T-helper 2 cell (primary cell): ENCODE measurements around the gene TNS3.

Experiments
- DNase-seq, 5 experiments: peaks; one replicate each; pipeline versions ENCODE4 v3.0.0 to v3.0.0-alpha.2; 2012 to 2022

TNS3 gene

GRCh38 chr7:47539398-47540052 is 42.4 kb downstream of the TNS3 start:
- no peak for DNase-seq

- DNase-seq = no peak
Measured at GRCh38 chr7:47538846-47539311, 43.0 kb downstream of the TNS3 start.

DNA sequence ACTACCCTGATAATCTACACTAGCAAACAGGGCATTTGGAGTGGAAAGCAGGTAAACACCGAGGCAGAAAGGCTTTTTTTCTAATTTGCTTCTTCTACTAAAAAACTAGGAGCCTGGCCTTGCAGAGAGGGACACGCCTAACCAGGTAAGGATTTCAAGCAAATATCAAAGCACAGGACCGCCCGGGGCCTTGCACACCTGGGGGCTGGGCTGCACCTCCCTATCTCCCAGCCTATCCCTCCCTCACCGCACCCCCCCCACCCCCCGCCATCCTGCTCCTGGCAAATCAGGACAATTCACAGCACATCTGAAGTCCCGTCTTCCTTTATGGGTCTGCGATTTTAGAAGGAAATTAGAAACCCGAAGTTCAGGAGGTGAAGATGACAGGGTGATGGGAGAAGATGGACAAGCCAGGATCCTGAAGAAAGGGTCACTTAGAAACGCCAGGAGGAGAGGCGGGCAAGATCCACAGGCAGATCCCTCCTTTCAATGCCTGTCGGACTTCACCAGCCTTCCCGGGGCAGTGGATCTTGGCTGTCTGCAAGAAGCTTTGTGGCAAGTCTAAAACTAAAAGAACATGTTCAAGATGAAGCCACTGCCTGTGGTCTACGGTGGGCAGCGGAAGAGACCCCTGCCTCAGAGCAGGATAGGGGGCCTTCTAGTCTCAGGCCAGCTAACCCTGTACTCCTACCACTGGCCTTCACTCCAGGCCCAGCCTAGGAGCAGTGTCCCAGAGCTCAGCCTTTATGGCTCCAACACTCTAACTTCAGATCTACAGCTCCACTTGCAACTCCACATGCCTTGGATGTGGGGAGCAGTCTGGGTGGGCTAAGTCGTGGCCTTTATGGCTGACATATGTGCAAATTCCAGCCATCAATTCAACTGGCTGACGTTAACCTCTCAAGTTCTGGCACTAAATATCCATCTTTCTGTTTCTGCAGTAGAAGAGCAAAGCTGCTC is 43.9 kb downstream of the TNS3 start:
- DNase-seq = no peak

GRCh38 chr7:47536661-47537611 is 45.0 kb downstream of the TNS3 start:
- no peak for DNase-seq

- no peak for DNase-seq
Measured at GRCh38 chr7:47535704-47536628, 45.9 kb downstream of the TNS3 start.

DNA sequence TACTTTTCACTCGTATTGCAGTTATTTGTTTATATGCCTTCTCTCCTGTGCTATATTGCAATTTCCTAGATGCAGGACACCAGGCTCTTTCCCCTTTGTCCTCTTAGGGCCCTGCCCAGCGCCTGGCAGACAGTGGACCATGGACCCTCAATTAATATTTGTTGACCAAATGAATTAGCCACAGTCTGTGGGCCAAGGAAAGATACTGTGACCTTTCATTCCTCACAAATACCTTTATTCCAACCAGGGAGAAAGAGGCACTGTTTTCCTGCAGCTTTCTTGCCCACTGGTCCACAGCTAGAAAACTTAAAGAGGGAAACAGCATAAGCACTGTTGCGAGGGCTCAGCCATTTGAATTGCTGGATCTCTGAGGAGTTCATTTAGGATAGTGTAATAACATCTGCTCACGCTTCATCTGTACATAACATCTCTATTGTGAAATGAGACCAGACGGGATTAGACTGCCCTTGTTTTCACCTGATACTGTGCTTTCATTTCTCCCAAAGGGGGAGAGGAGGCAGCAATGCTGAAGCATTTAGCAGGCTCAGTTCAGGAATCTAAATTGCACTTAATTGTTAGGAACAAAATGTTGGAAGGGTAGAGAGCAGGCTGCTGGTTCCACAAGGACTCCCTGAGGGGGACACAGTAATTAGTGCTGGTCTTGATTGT is 46.7 kb downstream of the TNS3 start:
- no peak for DNase-seq

DNA sequence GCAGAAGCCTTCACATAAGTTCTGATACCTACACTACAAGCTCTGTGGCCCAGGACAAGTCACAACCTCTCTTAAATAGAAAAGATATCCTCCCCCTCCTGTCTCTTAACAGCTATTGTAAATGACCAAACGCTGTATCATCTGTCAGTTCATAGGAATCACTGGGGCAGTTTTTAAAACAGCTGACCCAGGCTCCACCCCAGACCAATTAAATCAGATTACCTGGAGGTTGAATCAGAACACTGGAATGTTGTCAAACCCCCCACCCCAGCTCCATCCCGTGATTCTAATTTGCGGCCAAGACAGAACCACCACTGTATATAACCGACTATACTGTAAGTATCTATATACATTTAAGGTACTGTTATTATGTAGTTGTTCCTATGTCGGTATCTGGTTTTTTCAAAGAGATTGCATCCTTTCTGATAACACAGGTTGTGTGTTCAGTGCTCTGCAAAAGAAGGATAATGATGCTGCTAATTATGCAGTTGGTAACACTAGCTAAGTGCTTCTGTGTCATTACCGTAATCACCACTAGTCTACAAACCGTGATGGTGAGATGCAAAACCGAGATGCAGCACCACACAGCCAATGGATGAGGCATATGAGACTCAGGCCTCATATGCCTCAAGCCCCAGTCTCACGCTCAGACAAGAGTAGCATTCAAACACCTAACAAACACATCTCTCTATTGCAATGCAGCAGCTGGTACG is 47.4 kb downstream of the TNS3 start:
- DNase-seq = no peak

DNA sequence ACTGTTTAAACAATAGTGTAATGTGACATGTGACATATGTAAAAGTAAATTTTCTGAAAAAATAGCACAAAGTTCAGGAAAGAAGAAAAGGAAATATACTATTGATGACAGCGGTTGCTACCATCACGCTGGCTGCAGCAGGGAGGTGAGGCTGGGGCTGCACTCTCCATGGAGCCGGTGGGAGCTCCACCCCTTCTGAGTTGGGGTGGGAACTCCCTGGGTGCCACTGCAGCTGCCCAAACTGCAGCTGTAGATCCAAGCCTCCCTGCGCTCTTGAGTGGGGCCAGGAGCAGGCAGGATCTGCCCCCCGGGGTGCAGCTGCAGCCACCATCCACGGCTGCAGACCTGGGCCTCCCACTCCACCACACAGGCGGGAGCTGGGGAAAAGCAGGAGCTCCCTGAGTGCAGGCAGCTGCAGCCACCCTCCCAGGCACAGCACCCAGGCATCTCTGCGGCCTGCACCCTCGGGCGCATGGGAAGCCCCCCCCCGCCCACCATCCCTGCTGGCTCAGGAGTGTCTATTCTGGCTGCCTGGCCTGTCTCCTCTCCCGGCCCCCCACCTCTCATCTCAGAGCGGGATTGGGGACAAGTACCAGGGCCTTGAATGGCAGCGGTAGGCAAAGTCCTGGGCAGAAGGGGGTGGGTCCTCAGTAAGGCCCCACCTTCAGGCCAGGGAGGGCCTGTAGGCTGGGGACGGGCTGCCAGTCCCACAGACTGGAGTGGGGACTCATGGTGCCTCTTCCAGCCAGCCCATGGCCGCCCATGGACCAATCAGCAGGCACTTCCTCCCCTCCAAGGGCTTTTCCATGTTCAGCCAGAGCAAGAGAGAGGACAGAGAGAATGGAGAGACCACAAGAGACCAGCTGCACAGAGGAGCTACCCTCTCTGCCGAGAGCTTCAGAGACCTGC is 50.1 kb downstream of the TNS3 start:
- DNase-seq = no peak

DNA sequence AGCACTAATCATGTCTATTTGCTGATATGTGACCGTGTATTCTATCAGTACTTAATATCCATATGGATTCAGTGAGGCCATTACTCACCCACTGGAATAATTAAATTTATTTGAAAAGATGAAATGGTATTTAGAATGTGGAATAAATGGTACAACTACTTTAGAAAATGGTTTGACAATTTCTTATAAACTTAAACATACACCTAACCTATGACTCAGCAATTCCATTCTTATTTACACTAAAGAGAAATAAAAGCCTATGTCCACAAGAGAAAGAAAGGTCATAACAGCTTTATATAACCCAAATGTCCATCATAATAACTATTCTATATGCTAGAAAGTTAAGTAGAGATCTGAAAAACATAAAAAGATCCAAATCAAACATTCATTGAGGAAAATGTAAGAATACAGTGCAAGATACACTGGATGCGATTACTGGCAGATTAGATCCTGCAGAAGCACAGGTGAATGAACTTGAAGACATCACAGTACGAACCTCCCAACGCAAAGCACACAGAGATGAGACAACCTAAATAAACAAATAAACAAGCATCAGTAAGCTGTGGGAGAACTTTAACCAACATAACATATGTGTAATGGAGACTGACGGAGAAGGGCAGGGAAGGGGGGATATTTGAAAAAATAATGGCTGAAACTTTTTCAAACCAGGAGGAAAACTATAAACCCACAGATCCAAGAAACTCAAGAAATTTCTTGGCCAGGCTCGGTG is 51.9 kb downstream of the TNS3 start:
- no peak for DNase-seq

- DNase-seq = no peak
Measured at GRCh38 chr7:47529405-47529804, 52.5 kb downstream of the TNS3 start.

- no peak for DNase-seq
Measured at GRCh38 chr7:47528471-47528870, 53.4 kb downstream of the TNS3 start.

DNA sequence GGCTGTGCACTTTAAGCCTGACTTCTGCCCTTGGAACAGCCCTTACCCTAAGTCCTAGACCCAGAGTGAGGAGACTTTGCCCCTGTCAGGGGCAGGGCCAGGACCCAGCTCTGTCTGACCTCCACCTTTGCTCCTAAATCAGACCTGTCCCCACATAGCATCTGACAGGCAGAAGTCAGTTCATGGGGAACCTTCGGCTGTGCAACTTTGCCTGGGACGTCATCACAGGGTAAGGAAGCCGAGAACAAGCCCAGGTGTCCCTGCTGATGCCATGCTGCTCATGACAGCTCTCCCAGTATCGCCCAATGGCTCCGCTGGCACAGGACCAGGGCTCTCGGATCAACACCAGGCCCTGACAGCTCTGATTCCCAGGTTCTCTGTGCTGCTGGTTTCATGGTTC is 55.4 kb downstream of the TNS3 start:
- DNase-seq = no peak

DNA sequence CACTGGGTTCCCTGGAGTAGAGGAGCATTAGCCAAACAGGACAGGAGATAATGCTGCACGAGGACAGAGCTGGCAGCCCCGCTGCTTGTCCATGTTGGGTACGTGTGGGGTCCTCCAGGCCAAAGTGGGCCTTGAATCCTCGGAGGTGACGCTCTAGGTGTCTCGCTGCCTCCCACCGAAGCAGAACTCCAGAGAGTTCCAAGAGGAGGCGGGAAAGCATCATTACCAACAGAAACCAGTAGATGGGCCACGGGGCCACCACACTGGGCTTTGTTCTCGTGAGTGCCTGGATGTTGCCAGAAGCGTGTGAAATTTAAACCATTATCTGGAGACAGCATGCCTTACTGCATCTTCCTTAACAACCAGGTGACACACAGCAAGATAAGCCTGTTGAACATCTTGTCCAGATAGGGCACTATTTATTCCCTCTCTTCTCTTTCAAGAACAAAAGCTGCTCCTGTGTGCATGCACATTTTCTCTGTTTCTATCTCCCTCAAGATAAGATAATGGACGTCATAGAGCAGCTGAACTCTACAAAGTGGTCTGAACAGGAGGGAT is 56.8 kb downstream of the TNS3 start:
- no peak for DNase-seq

- DNase-seq = no peak
Measured at GRCh38 chr7:47523401-47523800, 58.5 kb downstream of the TNS3 start.

DNA sequence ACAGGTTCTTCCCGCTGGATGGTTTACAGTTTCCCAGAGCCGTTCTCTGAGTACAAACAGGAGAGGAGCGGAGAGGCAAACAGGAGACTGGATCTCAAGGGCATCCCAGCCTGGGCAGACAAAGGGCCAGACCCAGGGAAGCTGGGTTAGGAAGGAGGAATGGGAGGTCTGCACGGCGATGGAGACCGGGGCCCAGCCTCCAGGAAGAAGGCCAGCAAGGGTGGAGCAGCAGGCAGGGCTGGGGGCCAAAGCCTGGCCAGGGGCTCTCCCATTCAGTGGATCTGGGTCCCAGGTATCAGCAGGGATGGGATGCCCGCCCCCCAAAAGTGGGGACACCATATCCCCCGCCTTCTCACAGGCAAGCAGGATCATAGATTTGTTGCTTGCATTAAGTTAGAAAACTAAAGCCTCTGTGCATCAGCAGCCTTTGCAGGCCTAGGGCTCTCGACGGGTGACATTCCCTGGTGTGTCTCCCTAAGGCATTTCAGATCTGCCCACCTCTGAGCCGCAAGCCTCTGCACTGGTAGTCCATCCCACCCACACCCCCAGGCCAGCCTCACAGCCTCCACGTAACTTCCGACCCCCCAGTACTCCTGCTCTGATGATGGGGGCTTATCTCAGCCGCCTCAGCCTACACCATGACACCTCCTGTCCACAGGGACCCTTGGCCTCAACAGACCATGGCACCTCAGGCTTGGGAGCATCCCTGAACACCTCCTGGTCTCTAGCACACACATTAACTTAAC is 59.9 kb downstream of the TNS3 start:
- DNase-seq = no peak

GRCh38 chr7:47521011-47521795 is 60.7 kb downstream of the TNS3 start:
- DNase-seq = no peak

DNA sequence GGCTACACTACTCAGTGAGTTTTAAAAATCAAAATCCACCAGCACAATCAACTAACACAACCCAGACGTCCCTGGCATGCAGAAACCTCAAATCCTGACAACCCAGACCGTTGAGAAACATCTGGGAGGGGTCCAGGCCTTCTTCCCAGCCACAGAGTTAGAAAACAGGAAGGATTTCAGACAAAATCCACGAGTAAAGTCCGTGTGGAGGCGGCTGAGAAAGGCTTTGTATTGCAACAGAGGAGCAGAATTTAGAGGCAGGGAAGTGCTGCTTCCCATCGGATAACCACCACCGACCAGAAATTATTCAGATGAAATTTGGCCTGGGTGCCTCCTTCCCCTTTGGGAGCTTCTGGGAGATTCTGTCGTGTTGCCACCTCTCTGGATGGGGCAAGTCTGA is 61.5 kb downstream of the TNS3 start:
- no peak for DNase-seq
